Measurements from ENCODE around the gene MYDGF.
A peak's percentile ranks its signal among the peaks of the same experiment; 100 is the strongest.

The MYDGF gene

GRCh38 chr19:4662812-4663211 is 7.3 kb downstream of the MYDGF start:
- no peak overlapping the region for H3K4me3 ChIP-seq (ENCODE audit: low read depth, low read length)
- DNase-seq (ENCODE audit: low read depth) = no peak
- no peak for TF ChIP-seq CTCF (IDR thresholded peaks at IDR 0.05; ENCODE audit: insufficient read depth, low read depth, low read length, missing control alignments)

- no peak for TF ChIP-seq CTCF (IDR thresholded peaks at IDR 0.05; ENCODE audit: insufficient read depth, low read depth, low read length, missing control alignments)
- no peak overlapping the region for H3K4me3 ChIP-seq (ENCODE audit: low read depth, low read length)
- no peak for DNase-seq (ENCODE audit: low read depth)
Observed at GRCh38 chr19:4662020-4662695, 8.0 kb downstream of the MYDGF start.

- no peak for TF ChIP-seq CTCF (IDR thresholded peaks at IDR 0.05; ENCODE audit: insufficient read depth, low read depth, low read length, missing control alignments)
- no peak for DNase-seq (ENCODE audit: low read depth)
- no peak overlapping the region for H3K4me3 ChIP-seq (ENCODE audit: low read depth, low read length)
Observed at GRCh38 chr19:4660993-4661392, 9.1 kb downstream of the MYDGF start.

GRCh38 chr19:4660181-4660791 is 9.9 kb downstream of the MYDGF start:
- no peak overlapping the region for H3K4me3 ChIP-seq (ENCODE audit: low read depth, low read length)
- TF ChIP-seq CTCF (IDR thresholded peaks at IDR 0.05; ENCODE audit: insufficient read depth, low read depth, low read length, missing control alignments) = peak; percentile 26
- DNase-seq (ENCODE audit: low read depth) = no peak

- TF ChIP-seq CTCF (IDR thresholded peaks at IDR 0.05; ENCODE audit: insufficient read depth, low read depth, low read length, missing control alignments) = no peak
- DNase-seq (ENCODE audit: low read depth) = no peak
- no peak overlapping the region for H3K4me3 ChIP-seq (ENCODE audit: low read depth, low read length)
Observed at GRCh38 chr19:4657835-4658234, 12.3 kb downstream of the MYDGF start.

GRCh38 chr19:4657262-4657661 is 12.9 kb downstream of the MYDGF start:
- no peak overlapping the region for H3K4me3 ChIP-seq (ENCODE audit: low read depth, low read length)
- no peak for DNase-seq (ENCODE audit: low read depth)
- TF ChIP-seq CTCF (IDR thresholded peaks at IDR 0.05; ENCODE audit: insufficient read depth, low read depth, low read length, missing control alignments) = no peak

- no peak overlapping the region for H3K4me3 ChIP-seq (ENCODE audit: low read depth, low read length)
- no peak for DNase-seq (ENCODE audit: low read depth)
- TF ChIP-seq CTCF (IDR thresholded peaks at IDR 0.05; ENCODE audit: insufficient read depth, low read depth, low read length, missing control alignments) = no peak
Observed at GRCh38 chr19:4656102-4656501, 14.0 kb downstream of the MYDGF start.

Measured in GM12865 (cell line).